ENCODE data around the gene PLD5. TPM values are rescaled to one million over a fixed set of nuclear protein-coding genes. Genes with fewer than 3 reads are reported as not detected.
"Not testable (repeated sequence)": the region's sequence is repeated elsewhere in the genome, so short reads cannot be mapped to it uniquely, and the experiment has no call there.

The PLD5 gene
- total and polyA plus RNA-seq, 7 donors = 0.15 to 1.5 (median 0.83) TPM; not detected in 2

DNA sequence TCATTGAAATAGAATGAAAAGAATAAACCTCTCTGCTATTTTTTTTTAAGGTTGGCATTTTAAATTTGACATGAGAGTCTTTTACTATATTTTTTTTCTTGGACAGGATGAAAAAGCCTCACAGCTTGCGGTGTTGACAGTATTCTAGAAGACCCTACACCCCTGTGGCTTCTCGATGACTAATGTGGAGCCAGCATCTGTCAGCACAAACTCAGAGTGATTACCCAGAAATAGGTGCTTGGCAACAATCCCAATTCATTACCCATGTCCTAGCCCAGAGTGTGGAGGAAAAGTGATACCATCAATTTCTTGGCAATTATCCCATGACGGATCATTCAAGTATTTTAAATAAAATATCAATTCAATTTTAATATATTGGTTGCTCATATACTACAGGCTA lies 338.8 kb downstream of the PLD5 start:
- 87 to 88% methylated on average over 3 of the region's 3 CpGs for WGBS, 2 donors
- DNase-seq = no peak
- intact Hi-C loops (cut with DNase I) = no loop called here
- TF ChIP-seq EP300 (IDR thresholded peaks at IDR 0.05) = no peak
- no peak for TF ChIP-seq POLR2AphosphoS5 (IDR thresholded peaks at IDR 0.05)
- TF ChIP-seq POLR2A (IDR thresholded peaks at IDR 0.05) = no peak
- TF ChIP-seq, protein P1, sequence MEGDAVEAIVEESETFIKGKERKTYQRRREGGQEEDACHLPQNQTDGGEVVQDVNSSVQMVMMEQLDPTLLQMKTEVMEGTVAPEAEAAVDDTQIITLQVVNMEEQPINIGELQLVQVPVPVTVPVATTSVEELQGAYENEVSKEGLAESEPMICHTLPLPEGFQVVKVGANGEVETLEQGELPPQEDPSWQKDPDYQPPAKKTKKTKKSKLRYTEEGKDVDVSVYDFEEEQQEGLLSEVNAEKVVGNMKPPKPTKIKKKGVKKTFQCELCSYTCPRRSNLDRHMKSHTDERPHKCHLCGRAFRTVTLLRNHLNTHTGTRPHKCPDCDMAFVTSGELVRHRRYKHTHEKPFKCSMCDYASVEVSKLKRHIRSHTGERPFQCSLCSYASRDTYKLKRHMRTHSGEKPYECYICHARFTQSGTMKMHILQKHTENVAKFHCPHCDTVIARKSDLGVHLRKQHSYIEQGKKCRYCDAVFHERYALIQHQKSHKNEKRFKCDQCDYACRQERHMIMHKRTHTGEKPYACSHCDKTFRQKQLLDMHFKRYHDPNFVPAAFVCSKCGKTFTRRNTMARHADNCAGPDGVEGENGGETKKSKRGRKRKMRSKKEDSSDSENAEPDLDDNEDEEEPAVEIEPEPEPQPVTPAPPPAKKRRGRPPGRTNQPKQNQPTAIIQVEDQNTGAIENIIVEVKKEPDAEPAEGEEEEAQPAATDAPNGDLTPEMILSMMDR (IDR thresholded peaks at IDR 0.05) = no peak
- Histone ChIP-seq H3K27ac (no peak overlapping the region), H3K4me3 (no peak overlapping the region), H3K9me3 (no peaks in the 10 kb centered on the region), H3K36me3 (no peaks in the 10 kb centered on the region), H3K27me3 (no peaks in the 10 kb centered on the region), H3K4me1 (no peaks in the 10 kb centered on the region)

DNA sequence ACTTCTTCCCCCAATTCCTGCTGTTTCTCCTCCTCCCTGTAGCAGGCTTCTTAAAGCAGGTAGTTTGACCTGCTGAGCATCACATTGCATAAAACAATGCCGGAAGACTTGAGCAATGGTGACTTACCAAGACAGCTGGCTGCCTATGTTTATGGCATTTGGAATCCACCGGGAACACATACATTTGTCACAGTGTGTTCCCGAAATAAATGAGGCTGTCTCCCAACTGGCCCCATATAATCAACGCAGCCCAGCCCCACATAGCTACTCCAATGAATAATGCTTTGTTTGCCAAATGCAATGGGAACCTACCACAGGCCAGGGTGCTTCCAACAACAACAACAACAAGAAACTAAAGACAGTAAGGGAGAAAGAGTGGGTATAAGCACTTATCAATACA lies 339.5 kb downstream of the PLD5 start:
- no peaks in the 10 kb centered on the region for H3K4me1 ChIP-seq
- H3K9me3 ChIP-seq = no peaks in the 10 kb centered on the region
- WGBS, 2 donors = 64 to 70% methylated on average over 4 of the region's 4 CpGs
- H3K36me3 ChIP-seq = no peaks in the 10 kb centered on the region
- H3K27ac ChIP-seq = no peak overlapping the region
- intact Hi-C loops (cut with DNase I) = no loop called here
- no peaks in the 10 kb centered on the region for H3K27me3 ChIP-seq
- no peak for DNase-seq
- no peak for TF ChIP-seq EP300 (IDR thresholded peaks at IDR 0.05)
- no peak for TF ChIP-seq POLR2A (IDR thresholded peaks at IDR 0.05)
- TF ChIP-seq, protein P1 (IDR thresholded peaks at IDR 0.05) = no peak
- TF ChIP-seq POLR2AphosphoS5 (IDR thresholded peaks at IDR 0.05) = no peak
- H3K4me3 ChIP-seq = no peak overlapping the region

DNA sequence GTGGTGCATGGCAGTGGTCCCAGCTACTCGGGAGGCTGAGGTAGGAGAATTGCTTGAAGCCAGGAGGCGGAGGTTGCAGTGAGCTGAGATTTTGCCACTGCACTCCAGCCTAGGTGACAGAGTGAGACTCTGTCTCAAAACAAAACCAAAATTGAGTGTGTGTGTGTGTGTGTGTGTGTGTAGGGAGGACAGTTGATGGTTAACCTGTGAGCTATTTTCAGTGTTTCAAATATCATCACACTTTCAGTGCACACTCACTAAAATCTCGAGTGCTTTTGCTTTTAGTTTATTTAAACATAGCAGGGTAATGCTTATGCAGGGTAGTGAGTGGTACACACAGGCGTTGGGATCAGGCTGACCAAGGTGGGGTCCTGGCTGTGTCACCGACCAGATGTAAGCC lies 344.7 kb downstream of the PLD5 start:
- intact Hi-C loops (cut with DNase I); H3K9me3 ChIP-seq; H3K4me3 ChIP-seq; H3K36me3 ChIP-seq; H3K27ac ChIP-seq; DNase-seq; H3K27me3 ChIP-seq; H3K4me1 ChIP-seq: not testable (repeated sequence)
- WGBS, 2 donors = 66 to 67% methylated on average over 5 of the region's 5 CpGs

DNA sequence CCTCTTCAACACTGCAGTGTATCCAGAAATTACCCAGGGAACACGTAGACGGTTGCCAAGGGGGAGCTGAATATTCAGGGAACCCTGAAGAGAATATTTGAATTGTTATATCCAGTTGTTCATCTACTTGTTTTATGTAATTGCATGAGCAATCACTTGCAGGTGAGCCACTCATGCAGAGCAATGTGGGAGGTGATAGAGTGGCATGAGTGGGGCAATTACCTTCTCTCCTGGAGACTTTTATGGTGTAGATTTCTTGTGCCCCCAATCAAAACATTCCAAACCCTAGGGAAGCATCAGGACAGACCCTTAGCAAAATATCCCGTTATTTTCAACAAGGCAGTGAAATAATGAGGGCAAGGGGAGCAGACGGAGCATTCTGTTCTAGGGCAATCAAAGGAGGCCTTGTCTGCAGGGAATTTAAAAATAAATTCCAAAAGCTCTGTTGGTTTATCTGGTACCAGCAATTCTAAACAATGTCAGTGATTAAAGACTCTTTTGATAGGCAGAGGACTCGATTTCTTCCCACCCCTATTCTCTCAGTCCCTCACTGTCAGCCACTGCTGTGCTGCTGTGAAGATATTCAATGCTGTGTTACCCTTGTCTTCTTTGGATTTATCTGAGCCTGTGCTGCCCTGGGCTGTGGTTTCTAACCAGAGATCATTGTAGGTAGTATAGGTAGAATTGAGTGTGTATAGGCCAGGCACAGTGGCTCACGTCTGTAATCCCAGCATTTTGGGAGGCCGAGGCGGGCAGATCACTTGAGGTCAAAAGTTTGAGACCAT lies 345.4 kb downstream of the PLD5 start:
- H3K27me3 ChIP-seq = no peaks in the 10 kb centered on the region
- H3K9me3 ChIP-seq = no peaks in the 10 kb centered on the region
- no peak overlapping the region for H3K27ac ChIP-seq
- TF ChIP-seq POLR2AphosphoS5 (IDR thresholded peaks at IDR 0.05) (no peak), POLR2A (IDR thresholded peaks at IDR 0.05) (no peak), EP300 (IDR thresholded peaks at IDR 0.05) (no peak)
- TF ChIP-seq, protein P1 (IDR thresholded peaks at IDR 0.05) = no peak
- no peaks in the 10 kb centered on the region for H3K4me1 ChIP-seq
- H3K4me3 ChIP-seq = no peak overlapping the region
- H3K36me3 ChIP-seq = no peaks in the 10 kb centered on the region
- 52 to 56% methylated on average over 8 of the region's 8 CpGs for WGBS, 2 donors
- no peak for DNase-seq
- intact Hi-C loops (cut with DNase I) = no loop called here

DNA sequence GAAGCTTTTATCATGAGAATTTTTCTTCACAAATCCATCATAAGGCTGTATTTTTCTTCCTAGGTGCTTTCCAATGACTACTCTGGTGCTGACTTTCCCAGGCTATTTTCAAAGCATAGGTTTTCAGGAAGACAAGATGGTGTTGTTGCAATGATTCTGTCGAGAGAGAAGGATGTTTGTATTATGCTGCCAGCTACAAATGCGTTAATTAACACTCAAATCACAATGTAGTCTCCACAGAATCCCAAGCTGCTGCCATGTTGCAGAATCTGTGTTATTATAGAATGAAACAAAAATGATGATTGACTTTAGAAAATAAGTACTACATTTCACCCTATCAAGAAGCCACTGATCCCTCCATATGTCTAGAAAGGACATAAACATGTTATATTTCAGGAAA lies 346.1 kb downstream of the PLD5 start:
- intact Hi-C loops (cut with DNase I) = no loop called here
- Histone ChIP-seq H3K4me1 (no peaks in the 10 kb centered on the region), H3K36me3 (no peaks in the 10 kb centered on the region), H3K9me3 (no peaks in the 10 kb centered on the region), H3K4me3 (no peak overlapping the region), H3K27me3 (no peaks in the 10 kb centered on the region), H3K27ac (no peak overlapping the region)
- WGBS, 2 donors = 52 to 63% methylated on average over 2 of the region's 2 CpGs
- TF ChIP-seq, protein P1 (IDR thresholded peaks at IDR 0.05) = no peak
- TF ChIP-seq POLR2A (IDR thresholded peaks at IDR 0.05) (no peak), EP300 (IDR thresholded peaks at IDR 0.05) (no peak), POLR2AphosphoS5 (IDR thresholded peaks at IDR 0.05) (no peak)
- no peak for DNase-seq
